ENCODE results near the gene LAS1L.

Gene LAS1L

GRCh38 chrX:65534450-65535292 lies at the start of gene LAS1L:
Gene LAS1L, minus strand, starts transcription at chrX:65534787. Its CDS starts 72 bp downstream, at chrX:65534715.
- DNase-seq (ENCODE audit: extremely low spot score), result peak; percentile 90
- CTCF ChIA-PET, result interaction anchor here (2.1 kb wide), 1 partner anchor 9 kb away, joined by 7 read pairs; no protein-coding TSS in a partner anchor
- POLR2A ChIA-PET, result interaction anchor here (0.6 kb wide), 1 partner anchor 62 kb away, joined by 4 read pairs; no protein-coding TSS in a partner anchor

GRCh38 chrX:65582450-65583082 lies 48.0 kb upstream of the LAS1L start:
- DNase-seq (ENCODE audit: extremely low spot score), result no peak
- ChIA-PET POLR2A (no interaction called here), CTCF (interaction anchor here (1.0 to 3.4 kb wide), 8 partner anchors 12 to 1146 kb away, joined by 3 to 12 read pairs (median 4); no protein-coding TSS in a partner anchor)
- no peak for TF ChIP-seq CTCF (IDR thresholded peaks at IDR 0.05; ENCODE audit: control extremely low read depth, extremely low read depth, low read depth, missing control alignments)

More at GRCh38 chrX:65534450-65535292, at the start of gene LAS1L:
- TF ChIP-seq CTCF (IDR thresholded peaks at IDR 0.05; ENCODE audit: control extremely low read depth, extremely low read depth, low read depth, missing control alignments), result no peak

DNA sequence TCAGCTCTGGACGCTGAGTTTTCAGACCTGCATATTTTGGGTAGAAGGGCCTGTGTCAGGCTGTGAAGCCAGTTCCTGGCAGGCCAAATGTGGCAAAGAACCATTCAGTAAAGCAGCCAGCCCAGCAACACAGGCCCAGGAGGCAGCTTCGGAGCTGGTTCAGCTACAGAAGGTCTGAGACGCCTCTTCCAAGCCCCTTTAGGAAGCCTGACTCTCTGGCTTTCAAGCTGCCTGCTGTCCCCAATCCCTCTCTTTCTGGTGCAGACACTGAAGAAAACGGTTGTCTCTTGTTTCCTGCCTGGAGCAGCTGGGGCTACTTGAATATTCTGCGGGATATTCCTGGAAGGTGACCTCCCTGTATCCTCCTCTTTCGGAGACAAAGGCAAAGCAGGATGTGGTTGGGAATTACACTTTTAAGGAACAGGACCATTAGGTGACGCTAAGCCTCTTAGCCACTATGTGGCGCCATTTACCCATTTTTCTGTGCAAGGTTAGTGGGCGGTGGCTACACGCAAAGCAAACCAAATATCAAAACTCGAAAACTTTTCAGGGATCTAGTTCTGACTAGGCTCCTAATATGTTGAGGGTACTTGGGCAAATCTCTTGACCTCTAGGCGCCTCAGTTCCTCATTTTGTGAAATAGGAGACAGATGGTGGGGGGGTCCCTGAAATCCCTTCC lies 47.2 kb upstream of the LAS1L start:
- DNase-seq (ENCODE audit: extremely low spot score), result peak; percentile 56
- peak; percentile 52 for TF ChIP-seq CTCF (IDR thresholded peaks at IDR 0.05; ENCODE audit: control extremely low read depth, extremely low read depth, low read depth, missing control alignments)
- POLR2A ChIA-PET, result no interaction called here
- CTCF ChIA-PET, result interaction anchor here (0.6 to 3.4 kb wide), 20 partner anchors 10 to 1150 kb away, joined by 3 to 12 read pairs (median 3); no protein-coding TSS in a partner anchor

DNA sequence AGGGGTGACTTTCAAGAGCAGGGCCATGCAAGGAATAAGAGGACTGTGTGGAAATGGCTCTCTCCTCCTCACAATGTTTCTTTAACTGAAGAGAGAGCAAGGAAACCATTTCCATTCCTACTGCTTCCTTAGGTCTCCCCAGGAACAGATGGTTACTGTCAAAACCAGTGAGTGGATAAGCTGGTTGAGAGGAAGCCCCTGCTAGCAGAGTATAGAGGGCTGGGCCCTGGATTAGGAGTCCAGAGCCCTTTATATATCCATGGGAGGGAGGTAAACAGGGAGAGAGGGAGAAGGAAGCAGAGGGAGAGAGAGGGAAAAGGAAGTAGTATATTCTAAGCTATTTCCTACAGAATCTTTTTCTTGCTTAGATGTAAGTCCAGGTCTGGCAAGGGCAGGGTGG lies 43.8 kb upstream of the LAS1L start:
- DNase-seq (ENCODE audit: extremely low spot score), result no peak
- TF ChIP-seq CTCF (IDR thresholded peaks at IDR 0.05; ENCODE audit: control extremely low read depth, extremely low read depth, low read depth, missing control alignments), result no peak
- ChIA-PET CTCF (interaction anchor here (1.2 kb wide), 1 partner anchor 1151 kb away, joined by 3 read pairs; no protein-coding TSS in a partner anchor), POLR2A (no interaction called here)

DNA sequence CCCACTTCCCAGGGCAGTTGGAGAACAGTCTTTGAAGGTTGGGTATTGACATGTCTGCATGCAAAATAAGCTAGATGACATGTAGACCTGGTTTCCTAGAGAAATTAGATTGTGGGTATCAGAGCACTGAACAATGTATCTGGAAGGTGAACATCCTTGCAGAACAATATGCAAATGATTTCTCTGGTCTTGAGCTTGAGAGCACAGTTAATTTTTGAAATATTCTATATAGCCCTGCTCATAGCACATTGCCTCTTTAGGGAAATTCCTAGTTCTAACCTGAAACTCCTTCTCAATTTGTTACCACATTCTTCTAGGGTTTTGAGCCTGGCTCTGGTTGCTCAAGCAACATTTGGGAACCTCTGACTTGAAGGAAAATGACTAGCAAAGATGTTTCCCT lies 41.6 kb upstream of the LAS1L start:
- DNase-seq (ENCODE audit: extremely low spot score), result no peak
- POLR2A ChIA-PET, result no interaction called here
- CTCF ChIA-PET, result interaction anchor here (1.1 kb wide), 1 partner anchor 1152 kb away, joined by 3 read pairs; no protein-coding TSS in a partner anchor
- no peak for TF ChIP-seq CTCF (IDR thresholded peaks at IDR 0.05; ENCODE audit: control extremely low read depth, extremely low read depth, low read depth, missing control alignments)

GRCh38 chrX:65575022-65575421 lies 40.4 kb upstream of the LAS1L start:
- TF ChIP-seq CTCF (IDR thresholded peaks at IDR 0.05; ENCODE audit: control extremely low read depth, extremely low read depth, low read depth, missing control alignments), result no peak
- CTCF ChIA-PET, result no interaction called here
- no peak for DNase-seq (ENCODE audit: extremely low spot score)

More at GRCh38 chrX:65575022-65575421, 40.4 kb upstream of the LAS1L start:
- POLR2A ChIA-PET, result no interaction called here
